Cardiac muscle cell (in vitro differentiated cells and primary cell): Measurements from ENCODE around the gene RNF208. TPM values are rescaled to one million over a fixed set of nuclear protein-coding genes. Genes with fewer than 3 reads are reported as not detected.

ENCODE experiments used
- DNase-seq, 2 donors: peaks; one replicate each; pipeline versions ENCODE4 v3.0.0 to v3.0.0-alpha.2; 2010 to 2017; ENCODE audit warnings: low read depth in 1 of 2, low spot score in 1 of 2
- H3K27ac ChIP-seq: fragments of 200-600 bp; sonication (generic); 2 replicates; pipeline ENCODE4 v1.5.1; 2016
- H3K27me3 ChIP-seq: fragments of 200-600 bp; sonication (generic); 2 replicates; pipeline ENCODE4 v1.6.0; 2016; ENCODE audit warnings: control low read depth
- H3K36me3 ChIP-seq: fragments of 200-600 bp; sonication (generic); 2 replicates; pipeline ENCODE4 v1.5.1; 2016; ENCODE audit warnings: control low read depth
- H3K4me1 ChIP-seq: fragments of 200-600 bp; sonication (generic); 2 replicates; pipeline ENCODE4 v1.8.1; 2017; ENCODE audit warnings: low read depth, mild to moderate bottlenecking, mixed run types
- H3K4me3 ChIP-seq: fragments of 200-600 bp; sonication (generic); 2 replicates; pipeline ENCODE4 v1.5.1; 2016; ENCODE audit warnings: mild to moderate bottlenecking
- H3K9me3 ChIP-seq: fragments of 200-600 bp; sonication (generic); 2 replicates; pipeline ENCODE4 v1.5.1; 2017; ENCODE audit warnings: low read depth, mild to moderate bottlenecking, control low read depth
- CTCF ChIP-seq: IDR thresholded peaks from 2 replicates; pipeline ENCODE4 v1.5.1; 2012; ENCODE audit warnings: low read depth, mild to moderate bottlenecking, low read length
- polyA plus RNA-seq: library from polyadenylated mRNA; unstranded; fragments of >200 nt; fragmentation: Nextera tagmentation; extraction: Ambion mirVana; gene quantifications from 2 replicates; pipeline ENCODE4 v1.2.1, GENCODE V29; 2016
- total RNA-seq: library from RNA; depleted of rRNA; stranded (reverse); fragments of >200 nt; gene quantifications from 2 replicates; pipeline ENCODE4 v1.2.3, GENCODE V29; 2016

RNF208 gene
- total and polyA plus RNA-seq, 2 experiments from 2014 or later = 6.1 to 23.1 TPM

DNA sequence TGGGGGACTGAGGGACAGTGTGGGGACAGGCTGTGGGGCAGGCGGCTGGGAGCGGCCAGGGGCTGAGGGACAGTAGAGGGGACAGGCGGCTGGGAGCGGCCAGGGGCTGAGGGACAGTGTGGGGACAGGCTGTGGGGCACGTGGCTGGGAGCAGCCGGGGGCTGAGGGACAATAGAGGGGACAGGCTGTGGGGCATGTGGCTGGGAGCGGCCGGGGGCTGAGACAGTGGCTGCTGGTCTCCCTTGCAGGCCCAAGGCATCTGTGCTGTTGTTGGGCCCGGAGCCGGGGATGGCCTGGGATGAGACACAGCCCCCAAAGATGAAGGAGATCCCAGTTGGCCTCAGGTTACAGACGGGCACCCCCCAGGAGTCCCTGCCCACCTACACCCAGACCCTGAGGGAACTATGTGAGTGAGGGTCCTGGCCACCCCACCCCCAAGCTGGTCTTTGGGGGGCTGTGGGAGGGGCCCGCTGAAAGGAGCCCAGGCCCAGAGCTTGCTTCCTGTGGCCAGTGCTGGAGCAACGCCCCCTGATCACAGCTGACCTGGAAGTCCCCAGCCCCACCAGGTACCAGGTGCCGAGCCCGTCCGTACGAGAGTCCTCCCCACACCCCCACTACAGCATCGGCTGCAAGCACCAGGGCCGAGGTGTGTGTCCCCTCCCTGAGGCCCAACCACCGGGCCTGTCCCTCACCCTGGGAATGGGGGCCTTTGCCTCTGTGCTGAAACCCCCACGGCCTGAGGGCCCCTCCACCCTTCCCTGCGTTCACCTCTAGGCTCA, 29.6 kb upstream of the RNF208 start:
- H3K4me3 ChIP-seq = no peak overlapping the region
- H3K27ac ChIP-seq = no peak overlapping the region
- no peak for TF ChIP-seq CTCF
- DNase-seq = no peak
- H3K36me3 ChIP-seq = no peaks in the 10 kb centered on the region
- H3K9me3 ChIP-seq = no peaks in the 10 kb centered on the region
- H3K4me1 ChIP-seq = peaks cover 24% of the 10 kb centered on the region
- no peaks in the 10 kb centered on the region for H3K27me3 ChIP-seq

- H3K4me1 ChIP-seq = peaks cover 22% of the 10 kb centered on the region
- no peak for DNase-seq
- no peak within 1 kb of the TSS for H3K27ac ChIP-seq
- no peaks in the 10 kb centered on the region for H3K36me3 ChIP-seq
- H3K9me3 ChIP-seq = no peaks in the 10 kb centered on the region
- TF ChIP-seq CTCF = no peak
- H3K4me3 ChIP-seq = no peak within 1 kb of the TSS
- no peaks in the 10 kb centered on the region for H3K27me3 ChIP-seq
These were observed 29.1 kb upstream of the RNF208 start, which contains the start of gene STPG3 for GRCh38 chr9:137251194-137251461. Gene STPG3, plus strand, starts transcription at chr9:137251286. Its CDS starts 1 bp downstream, at chr9:137251287.

- Histone ChIP-seq H3K4me3 (no peak overlapping the region), H3K27me3 (no peaks in the 10 kb centered on the region), H3K4me1 (peaks cover 21% of the 10 kb centered on the region), H3K36me3 (no peaks in the 10 kb centered on the region), H3K9me3 (no peaks in the 10 kb centered on the region), H3K27ac (no peak overlapping the region)
- no peak for TF ChIP-seq CTCF
- DNase-seq = no peak
These were observed 28.5 kb upstream of the RNF208 start for GRCh38 chr9:137250329-137251193.

DNA sequence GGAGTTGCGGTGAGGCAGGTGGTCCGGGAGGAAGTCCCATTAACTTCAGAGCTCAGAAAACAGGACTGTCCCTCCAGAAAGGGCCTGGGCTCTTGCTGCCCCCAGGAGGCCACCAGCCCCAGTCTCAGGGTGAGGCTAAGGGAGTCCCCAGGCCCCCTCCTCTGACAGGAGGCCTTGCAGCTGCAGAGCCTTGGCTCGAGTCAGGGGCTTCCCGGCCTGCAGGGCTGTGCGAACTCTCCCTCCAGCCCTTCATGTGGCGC, 25.8 kb upstream of the RNF208 start:
- peaks cover 3% of the 10 kb centered on the region for H3K36me3 ChIP-seq
- DNase-seq = no peak
- no peak overlapping the region for H3K4me3 ChIP-seq
- no peaks in the 10 kb centered on the region for H3K27me3 ChIP-seq
- TF ChIP-seq CTCF = no peak
- peaks cover 15% of the 10 kb centered on the region for H3K4me1 ChIP-seq
- no peaks in the 10 kb centered on the region for H3K9me3 ChIP-seq
- no peak overlapping the region for H3K27ac ChIP-seq

- Histone ChIP-seq H3K27me3 (no peaks in the 10 kb centered on the region), H3K27ac (no peak overlapping the region), H3K4me3 (no peak overlapping the region), H3K4me1 (peaks cover 15% of the 10 kb centered on the region), H3K9me3 (no peaks in the 10 kb centered on the region), H3K36me3 (peaks cover 8% of the 10 kb centered on the region)
- no peak for TF ChIP-seq CTCF
- no peak for DNase-seq
These were observed 25.3 kb upstream of the RNF208 start for GRCh38 chr9:137247135-137247915.
